GM21360 (cell line): ENCODE data around the gene HECW1.
"Not testable (repeated sequence)": the region's sequence is repeated elsewhere in the genome, so short reads cannot be mapped to it uniquely, and the experiment has no call there.

Experiments
- ATAC-seq: cut with Tn5 transposase; IDR thresholded peaks from one replicate; pipeline ENCODE4 v1.9.1; 2021; ENCODE audit warnings: mild to moderate bottlenecking, moderate library complexity; ENCODE audit not compliant: unreplicated experiment

The HECW1 gene

DNA sequence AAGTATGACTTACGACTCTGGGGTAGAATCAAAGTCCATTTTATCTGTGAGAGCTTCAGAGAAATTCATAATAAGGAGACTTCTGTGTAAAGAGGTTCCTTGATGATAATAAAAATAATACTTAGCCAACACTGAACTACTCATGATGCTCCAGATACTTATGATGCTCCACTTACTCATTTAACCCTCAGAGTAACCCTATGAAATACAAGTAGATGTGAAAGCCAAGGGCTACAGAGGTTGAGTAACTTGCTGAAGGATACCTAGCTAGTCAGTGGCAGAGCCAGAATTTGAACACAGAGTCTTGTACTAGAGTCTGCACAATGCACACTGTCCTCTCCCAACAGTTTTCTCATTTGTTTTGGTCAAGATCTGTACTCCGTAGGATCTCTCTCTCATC lies 89.5 kb downstream of the HECW1 start:
- ATAC-seq = no peak

- ATAC-seq = no peak
Observed at GRCh38 chr7:43204081-43204480, 91.6 kb downstream of the HECW1 start.

- ATAC-seq = no peak
Observed at GRCh38 chr7:43205171-43205795, 92.8 kb downstream of the HECW1 start.

DNA sequence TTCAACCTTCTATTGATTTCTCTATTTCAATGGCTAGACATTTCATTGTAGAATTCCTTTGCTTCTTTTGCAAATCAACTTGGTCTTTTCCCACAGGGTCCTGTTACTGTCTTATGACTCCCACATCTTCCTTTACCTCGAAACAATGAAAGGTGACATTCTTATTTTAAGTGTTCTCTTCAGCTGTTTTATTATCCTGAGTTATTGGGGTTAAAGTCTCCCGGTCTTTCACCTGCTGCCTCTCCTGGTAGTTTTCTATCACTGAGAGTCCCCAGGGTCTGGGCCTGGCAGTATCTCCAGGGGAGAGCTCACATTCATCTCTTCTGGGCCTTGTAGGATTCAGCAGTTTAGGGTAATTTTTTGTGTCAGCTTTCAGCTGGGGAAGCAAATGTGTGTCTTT lies 95.8 kb downstream of the HECW1 start:
- ATAC-seq = no peak

DNA sequence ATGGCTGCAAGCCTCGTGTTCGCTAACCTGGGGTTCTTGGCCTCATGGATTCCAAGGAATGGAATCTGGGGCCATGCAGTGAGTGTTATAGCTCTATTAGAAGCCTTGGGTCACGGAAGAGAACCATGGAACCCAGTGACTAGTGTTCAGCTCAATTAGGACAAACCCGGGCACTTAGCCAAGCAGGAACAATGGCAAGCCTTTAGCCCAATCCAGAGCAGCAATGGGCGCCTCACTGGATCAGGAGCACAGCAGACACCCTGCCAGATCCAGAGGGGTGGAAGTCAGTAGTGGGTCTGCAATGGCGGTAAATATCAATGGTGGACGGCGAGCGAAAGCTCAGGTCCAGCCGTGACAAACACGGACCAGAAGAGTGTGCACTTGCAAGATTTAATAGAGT lies 98.1 kb downstream of the HECW1 start:
- not testable (repeated sequence) for ATAC-seq

GRCh38 chr7:43211286-43211685 lies 98.8 kb downstream of the HECW1 start:
- no peak for ATAC-seq

- ATAC-seq = no peak
Observed at GRCh38 chr7:43211693-43212092, 99.2 kb downstream of the HECW1 start.

DNA sequence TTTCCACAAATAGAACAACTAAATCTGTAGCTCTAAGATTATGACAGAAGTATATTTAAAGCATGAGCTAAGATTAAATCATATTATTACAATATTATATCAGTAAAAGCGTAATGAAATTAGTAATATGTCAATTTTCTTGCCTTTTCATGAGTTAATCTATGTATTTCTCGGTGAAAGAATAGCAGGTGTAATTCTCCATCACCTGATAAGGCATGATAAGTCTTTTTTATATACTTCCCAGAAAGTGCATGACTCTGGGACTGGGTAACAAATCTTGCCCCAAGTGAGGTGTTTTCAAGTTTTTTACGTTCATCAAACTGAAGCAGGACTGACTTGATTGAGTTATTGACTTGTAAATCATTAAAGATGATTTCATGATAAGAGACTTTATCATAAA lies 100.5 kb downstream of the HECW1 start:
- ATAC-seq = no peak

- ATAC-seq = no peak
Observed at GRCh38 chr7:43215061-43215460, 102.6 kb downstream of the HECW1 start.

DNA sequence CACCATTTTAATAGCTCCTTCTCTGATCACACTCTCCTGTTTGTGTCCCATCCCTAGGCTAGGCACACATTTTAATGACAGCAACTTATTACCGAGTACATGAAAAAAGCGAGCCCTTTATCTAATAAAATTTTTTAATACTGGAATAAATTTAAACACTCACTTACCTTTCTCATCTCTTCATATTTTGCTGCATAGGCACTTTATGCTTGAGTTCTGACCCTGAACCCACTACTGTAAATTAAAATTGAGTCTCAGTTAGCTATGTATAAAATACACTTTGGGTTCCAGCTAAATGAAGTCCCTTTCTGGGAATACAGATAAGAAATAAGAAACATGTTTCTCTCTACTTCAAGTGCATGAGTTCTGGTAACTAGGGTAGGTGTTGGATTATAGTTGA lies 104.6 kb downstream of the HECW1 start:
- no peak for ATAC-seq

- ATAC-seq = not testable (repeated sequence)
Observed at GRCh38 chr7:43218901-43219300, 106.5 kb downstream of the HECW1 start.

DNA sequence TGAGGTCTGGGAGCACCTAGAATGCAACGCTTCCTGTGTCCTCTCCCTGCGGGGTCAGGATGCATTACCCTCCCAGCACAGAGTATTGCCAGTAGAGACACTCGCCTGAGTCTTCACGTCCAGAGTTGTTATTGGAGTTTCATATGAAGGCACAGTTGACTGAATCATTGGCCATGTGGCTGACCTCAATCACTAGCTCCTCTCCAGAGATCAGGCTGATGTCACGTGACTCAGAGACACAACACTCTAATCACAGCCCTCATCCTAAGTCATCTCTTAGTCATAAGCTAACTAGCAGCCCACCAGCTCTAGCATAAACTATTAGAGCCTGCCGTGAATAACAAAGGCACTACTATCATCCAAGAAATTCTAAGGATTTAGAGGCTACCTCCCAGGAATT lies 107.8 kb downstream of the HECW1 start:
- no peak for ATAC-seq

- no peak for ATAC-seq
Observed at GRCh38 chr7:43220742-43221141, 108.3 kb downstream of the HECW1 start.

DNA sequence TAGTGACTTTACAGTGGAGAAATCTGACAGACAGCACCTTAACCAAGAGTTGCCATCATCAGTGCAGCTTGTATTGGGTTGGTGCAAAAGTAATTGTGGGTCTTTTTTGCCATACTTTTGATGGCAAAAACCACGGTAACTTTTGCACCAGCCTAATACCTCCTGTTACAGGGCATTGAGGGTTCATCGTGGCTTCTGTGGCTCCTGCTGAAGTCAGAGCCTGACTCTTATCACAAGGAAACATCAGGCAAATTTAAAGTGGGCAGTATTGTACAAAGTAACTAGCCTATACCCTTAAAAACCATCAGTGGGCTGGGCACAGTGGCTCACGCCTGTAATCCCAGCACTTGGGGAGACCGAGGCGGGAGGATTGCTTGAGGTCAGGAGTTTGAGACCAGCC lies 117.4 kb downstream of the HECW1 start:
- ATAC-seq = no peak

- no peak for ATAC-seq
Observed at GRCh38 chr7:43232366-43232765, 119.9 kb downstream of the HECW1 start.

GRCh38 chr7:43234073-43234472 lies 121.6 kb downstream of the HECW1 start:
- no peak for ATAC-seq

- no peak for ATAC-seq
Observed at GRCh38 chr7:43234968-43235367, 122.5 kb downstream of the HECW1 start.

DNA sequence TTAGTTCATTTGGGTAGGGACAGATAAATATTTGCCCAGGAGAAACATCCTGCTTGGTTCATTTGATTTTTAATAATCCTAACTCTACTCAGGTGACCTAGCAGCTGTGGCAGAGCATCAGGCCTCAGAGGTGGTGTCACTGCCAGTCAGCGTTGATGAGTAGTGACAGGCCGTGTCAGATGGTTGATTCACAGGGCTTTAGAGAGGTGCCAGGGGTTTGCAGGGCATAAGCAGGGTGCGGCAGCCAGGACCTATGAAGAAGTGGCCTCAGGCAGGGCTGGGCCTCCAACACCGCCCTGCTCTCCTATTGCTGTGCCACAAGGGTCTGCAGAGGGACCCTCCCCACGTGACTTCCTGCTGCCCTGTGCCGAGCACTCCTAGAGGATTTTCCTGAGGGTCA lies 128.1 kb downstream of the HECW1 start:
- no peak for ATAC-seq

DNA sequence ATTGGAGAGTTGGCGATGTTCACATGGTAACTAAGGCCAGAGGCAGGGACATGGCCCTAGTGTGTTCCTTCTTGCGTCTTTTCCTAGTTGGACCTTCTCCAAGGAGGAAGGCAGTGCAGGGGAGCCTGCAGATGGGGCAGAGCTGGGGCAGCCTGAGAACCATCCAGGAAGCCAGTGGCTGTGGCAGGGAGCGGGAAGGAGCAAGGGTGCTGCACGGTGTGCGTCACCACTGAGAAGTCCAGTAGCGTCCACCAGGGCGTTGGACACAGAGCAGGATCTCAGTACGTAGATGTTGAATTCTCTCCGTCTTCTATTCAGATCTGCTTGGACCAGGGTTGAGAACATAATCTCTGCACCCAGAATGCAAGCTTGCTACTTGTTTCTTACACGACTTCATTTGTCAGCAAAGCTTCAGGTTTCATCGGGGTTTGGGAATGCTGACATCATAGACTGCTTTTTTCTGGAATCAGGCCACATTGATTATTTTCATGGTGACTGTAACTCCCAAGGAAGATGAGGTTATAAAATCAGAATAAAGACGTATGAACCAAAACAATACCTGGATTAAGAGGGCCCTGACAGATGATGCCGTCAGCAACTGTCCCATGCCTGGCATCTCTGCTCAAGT lies 130.3 kb downstream of the HECW1 start:
- no peak for ATAC-seq

DNA sequence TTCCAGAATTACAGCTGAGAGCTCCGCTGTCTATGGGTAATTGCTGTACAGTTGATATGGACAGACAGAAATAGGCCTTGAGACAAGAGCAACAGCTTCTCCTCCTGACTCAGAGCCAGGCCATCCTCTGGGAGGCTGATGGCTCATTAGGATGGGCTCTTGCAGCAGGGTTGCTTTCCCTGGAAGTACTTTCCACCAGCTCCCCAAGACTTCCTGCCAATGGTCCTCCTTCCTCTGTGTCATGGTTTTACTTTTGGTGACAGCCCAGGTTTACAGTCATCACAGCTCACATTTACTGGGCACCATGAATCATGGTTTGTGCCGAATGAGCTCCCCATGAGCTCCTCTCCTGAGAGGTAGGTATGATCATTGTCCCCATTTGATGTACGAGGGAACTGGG lies 131.8 kb downstream of the HECW1 start:
- ATAC-seq = no peak

DNA sequence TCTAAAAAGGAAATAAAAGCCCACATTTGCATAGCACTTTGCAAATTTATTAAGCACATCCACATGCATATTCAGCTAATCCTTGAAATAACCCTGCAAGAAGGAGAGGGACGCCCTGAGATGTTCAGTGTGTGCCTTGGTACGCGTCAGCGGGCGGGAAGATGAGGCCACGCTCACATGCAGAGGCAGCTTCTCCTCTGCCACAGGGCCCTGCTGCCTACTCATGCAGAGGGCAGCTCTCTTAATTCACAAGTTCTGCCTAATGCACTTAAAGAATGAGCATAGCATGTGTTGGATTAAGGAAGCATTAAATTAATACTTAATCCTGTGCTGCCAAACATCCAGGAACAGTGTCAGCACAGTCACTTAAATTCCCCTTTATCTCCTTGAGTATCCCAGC lies 132.3 kb downstream of the HECW1 start:
- ATAC-seq = no peak

GRCh38 chr7:43247757-43248156 lies 135.3 kb downstream of the HECW1 start:
- ATAC-seq = no peak

DNA sequence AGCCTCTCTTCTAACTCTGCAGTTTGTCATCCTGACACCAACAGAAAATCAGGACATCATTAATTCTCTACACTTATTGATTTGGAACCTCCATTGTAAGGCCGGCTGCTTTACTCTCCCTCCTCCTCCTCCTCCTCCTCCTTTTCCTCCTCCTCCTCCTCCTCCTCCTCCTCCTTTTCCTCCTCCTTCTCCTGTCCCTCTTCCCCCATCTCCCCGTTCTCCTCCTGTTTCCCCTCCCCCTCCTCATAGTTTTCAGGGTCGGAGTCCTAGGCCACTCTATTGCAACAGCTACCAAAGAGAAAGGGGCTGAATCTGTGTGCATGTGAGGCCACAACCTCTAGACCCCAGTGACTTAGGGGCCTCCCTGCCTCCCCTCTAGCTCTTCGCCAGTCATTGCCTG lies 136.1 kb downstream of the HECW1 start:
- ATAC-seq = no peak
